Adipocyte (in vitro differentiated cells): Measurements from ENCODE around the gene RUFY2.
"Not testable (repeated sequence)": the region's sequence is repeated elsewhere in the genome, so short reads cannot be mapped to it uniquely, and the experiment has no call there.

ENCODE experiments used
- DNase-seq: peaks from one replicate; pipeline ENCODE4 v3.0.0-alpha.2; 2015; ENCODE audit warnings: low read depth
- H3K27me3 ChIP-seq: replicated peaks from 2 replicates; pipeline ENCODE4 v1.7.0; 2013; ENCODE audit warnings: mild to moderate bottlenecking, low read length, moderate library complexity; ENCODE audit not compliant: control insufficient read depth, insufficient read depth
- H3K36me3 ChIP-seq: 2 replicates; pipeline ENCODE4 v1.7.0; 2013; ENCODE audit warnings: low read length, mild to moderate bottlenecking, moderate library complexity; ENCODE audit not compliant: control insufficient read depth, insufficient read depth, severe bottlenecking
- H3K4me1 ChIP-seq: 2 replicates; pipeline ENCODE4 v1.7.0; 2013; ENCODE audit warnings: mild to moderate bottlenecking, low read length, moderate library complexity; ENCODE audit not compliant: control insufficient read depth, insufficient read depth
- H3K4me3 ChIP-seq: 2 replicates; pipeline ENCODE4 v1.7.0; 2013; ENCODE audit warnings: mild to moderate bottlenecking, low read length, moderate library complexity
- H3K9ac ChIP-seq: 2 replicates; pipeline ENCODE4 v1.7.0; 2013; ENCODE audit warnings: mild to moderate bottlenecking, low read length, moderate library complexity
- H3K9me3 ChIP-seq: 2 replicates; pipeline ENCODE4 v1.7.0; 2013; ENCODE audit warnings: mild to moderate bottlenecking, low read length, moderate library complexity; ENCODE audit not compliant: control insufficient read depth

The RUFY2 gene

DNA sequence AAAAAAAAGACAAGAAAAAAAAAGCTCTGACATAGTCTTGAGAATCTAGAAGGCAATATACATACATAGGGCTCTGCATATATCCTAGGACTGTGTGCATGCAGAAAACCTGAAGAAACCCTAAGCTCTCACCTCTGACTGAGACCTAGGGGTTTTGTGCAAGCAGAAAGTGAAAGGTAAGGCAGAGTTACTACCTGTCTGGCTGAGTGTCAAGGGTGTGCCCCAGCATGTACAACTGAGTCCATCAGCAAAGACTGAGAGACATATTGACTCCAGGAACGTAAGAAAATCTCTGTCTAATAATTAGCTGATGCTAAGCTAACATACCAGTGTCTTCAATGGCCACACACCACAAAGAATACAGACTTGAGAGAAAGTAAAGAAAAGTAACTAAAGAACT is 91.5 kb downstream of the RUFY2 start:
- Histone ChIP-seq H3K4me1 (no peaks in the 10 kb centered on the region), H3K9me3 (peaks cover 12% of the 10 kb centered on the region), H3K27me3 (no peaks in the 10 kb centered on the region), H3K9ac (no peak overlapping the region), H3K4me3 (no peak overlapping the region), H3K36me3 (no peaks in the 10 kb centered on the region)
- DNase-seq, result no peak

DNA sequence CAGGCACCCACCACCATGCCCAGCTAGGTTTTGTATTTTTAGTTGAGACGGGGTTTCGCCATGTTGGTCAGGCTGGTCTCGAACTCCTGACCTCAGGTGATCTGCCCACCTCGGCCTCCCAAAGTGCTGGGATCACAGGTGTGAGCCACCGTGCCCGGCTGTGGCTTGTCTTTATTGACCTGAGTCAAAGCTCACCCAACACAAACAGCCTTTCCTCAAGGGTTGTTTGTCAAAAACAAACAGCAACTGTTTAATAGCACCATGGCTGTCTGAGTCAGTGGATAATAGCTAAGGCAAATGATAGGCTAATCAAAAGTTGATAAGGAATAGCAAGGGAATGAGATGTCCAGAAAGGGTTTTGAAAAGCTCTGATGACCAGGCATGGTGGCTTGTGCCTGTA is 92.1 kb downstream of the RUFY2 start:
- not testable (repeated sequence) for H3K9ac ChIP-seq, H3K4me1 ChIP-seq, DNase-seq, H3K27me3 ChIP-seq, H3K36me3 ChIP-seq, H3K4me3 ChIP-seq
- peaks cover 12% of the 10 kb centered on the region for H3K9me3 ChIP-seq

DNA sequence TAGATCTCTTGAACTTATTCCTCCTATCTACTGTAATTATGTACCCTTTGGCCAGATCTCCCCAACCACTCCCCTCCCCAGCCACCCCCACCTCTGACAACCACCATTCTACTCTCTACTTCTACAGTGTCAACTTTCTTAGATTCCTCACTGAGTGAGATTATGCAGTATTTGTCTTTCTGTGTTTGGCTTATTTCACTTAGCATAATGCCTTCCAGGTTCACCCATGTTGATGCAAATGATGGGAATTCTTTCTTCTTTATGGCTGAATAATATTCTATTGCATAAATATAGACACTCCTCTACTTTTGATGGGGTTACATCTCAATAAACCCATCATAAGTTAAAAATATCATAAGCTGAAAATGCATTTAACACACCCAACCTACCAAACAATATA is 96.5 kb downstream of the RUFY2 start:
- no peak overlapping the region for H3K9ac ChIP-seq
- H3K4me1 ChIP-seq, result no peaks in the 10 kb centered on the region
- no peak for DNase-seq
- no peak overlapping the region for H3K4me3 ChIP-seq
- H3K9me3 ChIP-seq, result no peaks in the 10 kb centered on the region
- no peaks in the 10 kb centered on the region for H3K27me3 ChIP-seq
- H3K36me3 ChIP-seq, result no peaks in the 10 kb centered on the region

DNA sequence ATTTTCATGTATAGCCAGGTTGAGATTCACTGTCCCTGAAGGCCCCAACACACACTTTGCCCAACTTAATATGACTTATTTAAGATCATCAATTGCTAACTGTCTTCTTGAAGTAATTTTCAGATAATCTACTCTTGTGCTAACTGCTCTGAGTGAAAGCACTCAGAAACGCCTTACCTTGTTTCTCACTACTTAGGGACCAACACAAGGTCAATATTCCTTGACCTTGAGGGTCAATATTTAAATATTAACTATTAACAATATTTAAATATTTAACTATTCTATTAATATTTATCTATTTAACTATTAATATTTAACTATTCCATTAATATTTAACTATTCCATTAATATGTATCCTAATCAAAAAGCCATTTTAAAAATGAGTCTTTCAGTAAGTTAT is 101.2 kb downstream of the RUFY2 start:
- Histone ChIP-seq H3K4me3 (no peak overlapping the region), H3K9me3 (no peaks in the 10 kb centered on the region), H3K4me1 (peaks cover 9% of the 10 kb centered on the region), H3K27me3 (no peaks in the 10 kb centered on the region), H3K9ac (no peak overlapping the region), H3K36me3 (no peaks in the 10 kb centered on the region)
- no peak for DNase-seq

DNA sequence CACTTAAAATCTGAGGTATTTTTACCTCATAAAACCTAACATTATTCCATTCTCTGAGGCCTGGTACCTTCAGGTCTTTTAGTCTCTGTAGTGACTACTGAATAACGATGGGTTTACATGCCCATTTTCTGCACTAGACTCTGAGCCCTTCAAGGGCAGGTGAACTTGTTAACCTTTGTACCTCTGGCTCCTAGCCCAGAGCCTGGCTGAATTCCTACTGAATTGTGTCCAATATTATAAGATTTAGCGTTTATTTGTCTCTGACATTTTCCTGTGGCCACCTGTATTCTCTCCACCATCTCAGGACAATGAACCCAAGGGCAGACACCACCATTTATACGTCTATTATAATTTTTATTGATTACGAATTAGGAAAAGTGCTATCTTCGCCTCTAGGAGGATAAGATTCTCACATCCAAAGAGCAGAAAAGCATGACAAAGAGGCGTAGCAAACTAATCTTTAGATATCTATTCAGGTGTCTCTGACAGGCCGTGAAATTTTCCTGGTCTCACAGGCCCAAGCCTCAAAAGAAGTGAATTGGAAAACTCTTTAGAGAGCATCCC is 103.1 kb downstream of the RUFY2 start:
- peaks cover 9% of the 10 kb centered on the region for H3K4me1 ChIP-seq
- H3K4me3 ChIP-seq, result no peak overlapping the region
- no peak overlapping the region for H3K9ac ChIP-seq
- no peaks in the 10 kb centered on the region for H3K27me3 ChIP-seq
- no peak for DNase-seq
- no peaks in the 10 kb centered on the region for H3K9me3 ChIP-seq
- H3K36me3 ChIP-seq, result no peaks in the 10 kb centered on the region

DNA sequence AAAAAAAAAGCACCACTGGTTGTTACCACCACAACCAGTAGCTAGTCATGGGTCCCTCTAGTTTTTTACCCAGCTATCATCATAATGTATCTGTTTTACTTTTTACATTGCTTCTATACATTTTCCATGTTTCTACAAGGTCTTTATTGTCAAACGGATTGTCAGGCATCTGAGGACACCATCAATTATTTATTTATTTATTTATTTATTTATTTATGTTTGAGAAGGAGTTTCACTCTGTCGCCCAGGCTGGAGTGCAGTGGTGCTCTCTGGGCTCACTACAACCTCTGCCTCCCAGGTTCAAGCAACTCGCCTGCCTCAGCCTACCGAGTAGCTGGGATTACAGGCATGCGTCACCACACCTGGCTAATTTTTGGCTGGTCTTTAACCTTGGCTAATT is 104.2 kb downstream of the RUFY2 start:
- Histone ChIP-seq H3K4me3 (no peak overlapping the region), H3K4me1 (peaks cover 9% of the 10 kb centered on the region), H3K36me3 (no peaks in the 10 kb centered on the region), H3K9ac (no peak overlapping the region), H3K9me3 (no peaks in the 10 kb centered on the region), H3K27me3 (no peaks in the 10 kb centered on the region)
- DNase-seq, result no peak

DNA sequence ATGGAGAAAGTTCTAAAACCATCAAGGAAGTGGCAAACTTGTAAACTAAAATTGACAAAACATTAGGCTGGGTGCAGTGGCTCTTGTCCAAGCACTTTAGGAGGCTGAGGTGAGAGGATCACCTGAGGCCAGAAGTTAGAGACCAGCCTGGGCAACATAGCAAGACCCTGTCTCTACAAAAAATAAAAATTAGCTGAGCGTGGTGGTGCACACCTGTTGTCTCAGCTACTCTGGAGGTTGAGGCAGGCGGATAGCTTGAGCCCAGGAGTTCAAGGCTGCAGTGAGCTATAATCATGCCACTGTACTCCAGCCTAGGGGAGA is 104.6 kb downstream of the RUFY2 start:
- Histone ChIP-seq H3K27me3 (no peaks in the 10 kb centered on the region), H3K9ac (no peak overlapping the region), H3K36me3 (no peaks in the 10 kb centered on the region), H3K9me3 (no peaks in the 10 kb centered on the region), H3K4me3 (no peak overlapping the region), H3K4me1 (peaks cover 9% of the 10 kb centered on the region)
- no peak for DNase-seq

DNA sequence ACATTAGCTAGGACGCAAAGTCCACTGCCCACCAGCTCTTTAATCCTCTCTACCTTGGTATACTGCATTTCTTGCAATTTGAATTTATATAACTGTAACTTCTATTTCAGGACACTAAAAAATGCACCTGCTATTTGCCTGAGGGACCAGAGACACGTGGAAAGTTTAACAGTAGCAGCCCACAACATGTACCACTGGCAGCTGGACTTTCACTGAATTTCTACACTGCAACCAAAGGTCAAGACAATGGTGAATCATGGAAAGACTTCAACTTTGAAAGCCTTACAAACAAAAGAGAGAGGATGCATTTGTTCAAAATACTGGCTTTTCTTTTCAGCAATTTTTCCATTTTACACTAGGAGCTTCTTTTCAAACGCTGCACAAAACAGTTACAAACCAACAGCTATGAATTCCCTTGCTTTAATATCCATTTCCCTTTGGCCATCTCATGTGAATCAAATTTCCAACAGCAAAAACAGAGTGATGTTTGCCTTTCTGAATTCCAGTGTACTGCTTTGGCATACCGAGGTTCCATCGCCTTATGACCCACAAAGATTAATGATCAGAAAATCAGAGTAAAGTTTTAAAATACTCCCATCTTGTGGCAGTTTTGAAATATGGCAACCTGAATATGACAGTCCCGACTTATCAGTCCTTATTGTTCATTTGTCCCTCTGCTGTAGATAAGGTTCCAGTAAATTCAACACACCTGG is 105.1 kb downstream of the RUFY2 start:
- peak; percentile 83 for DNase-seq
- no peaks in the 10 kb centered on the region for H3K36me3 ChIP-seq
- H3K4me3 ChIP-seq, result peak overlapping the region; percentile 14

DNA sequence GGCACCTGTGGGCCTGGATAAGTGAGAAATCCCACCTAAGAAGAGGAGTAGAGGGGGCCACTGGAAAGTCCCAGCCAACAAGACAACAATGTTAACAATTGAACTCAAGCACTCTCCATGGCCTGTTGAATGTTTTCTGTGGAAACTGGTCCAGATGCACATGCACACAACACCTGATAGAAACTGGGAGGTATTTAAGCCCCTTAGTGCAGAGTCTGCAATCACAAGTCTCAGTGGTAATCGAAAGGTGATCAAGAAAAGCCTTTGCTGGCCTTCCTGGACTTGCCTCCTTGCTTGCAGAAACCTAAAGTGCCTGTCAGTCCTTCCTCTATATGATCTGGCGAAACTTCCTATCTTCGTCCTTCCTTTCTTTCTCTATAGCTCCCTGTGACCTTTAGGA is 105.8 kb downstream of the RUFY2 start:
- DNase-seq, result no peak
- no peaks in the 10 kb centered on the region for H3K27me3 ChIP-seq
- H3K9me3 ChIP-seq, result no peaks in the 10 kb centered on the region
- no peak overlapping the region for H3K9ac ChIP-seq
- H3K4me1 ChIP-seq, result peaks cover 20% of the 10 kb centered on the region
- no peak overlapping the region for H3K4me3 ChIP-seq
- H3K36me3 ChIP-seq, result no peaks in the 10 kb centered on the region

More for the DNA sequence above, 105.1 kb downstream of the RUFY2 start:
- Histone ChIP-seq H3K4me1 (peaks cover 13% of the 10 kb centered on the region), H3K9me3 (no peaks in the 10 kb centered on the region), H3K9ac (peak overlapping the region; percentile 6), H3K27me3 (no peaks in the 10 kb centered on the region)

DNA sequence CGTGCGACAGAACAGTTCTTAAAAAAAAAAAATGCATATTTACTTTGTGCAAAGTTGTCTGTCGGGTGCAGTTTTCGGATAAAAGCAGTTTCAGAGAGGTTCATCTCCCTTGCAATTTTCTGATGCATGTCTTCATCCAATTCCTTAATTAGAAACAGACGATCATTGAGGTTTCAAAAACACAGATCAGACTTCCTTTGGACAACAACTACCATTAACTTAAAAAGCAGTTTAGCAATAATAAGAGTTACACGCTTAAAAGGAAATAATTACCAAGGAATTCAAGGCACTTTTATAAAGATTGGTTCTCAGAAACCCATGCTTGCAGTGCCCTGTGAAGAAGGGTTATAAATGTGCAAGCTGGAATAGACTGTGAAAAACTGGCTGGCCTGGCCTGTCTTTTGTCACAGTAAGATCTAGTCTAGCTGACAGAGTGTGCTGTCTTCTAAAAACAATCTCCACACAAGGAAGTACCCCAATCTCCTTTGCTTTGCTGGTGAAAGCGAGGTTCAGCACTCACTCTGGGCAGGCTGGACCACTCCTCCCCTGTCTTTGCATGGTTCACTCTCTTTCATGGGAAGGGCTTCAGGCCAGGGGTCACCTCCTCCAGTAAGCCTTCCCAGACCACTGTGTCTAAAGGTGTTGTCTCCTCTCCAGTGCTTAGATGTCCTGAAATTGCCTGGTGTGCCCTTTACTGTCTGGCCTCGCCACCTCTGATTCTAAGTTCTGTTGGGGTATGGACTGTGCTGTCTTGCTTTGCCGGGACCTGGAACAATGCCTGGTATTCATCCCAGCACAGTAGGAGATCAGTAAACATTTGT is 110.0 kb downstream of the RUFY2 start:
- DNase-seq, result peak; percentile 69
- Histone ChIP-seq H3K36me3 (no peaks in the 10 kb centered on the region), H3K4me1 (peaks cover 21% of the 10 kb centered on the region), H3K27me3 (no peaks in the 10 kb centered on the region), H3K9me3 (no peaks in the 10 kb centered on the region), H3K4me3 (no peak overlapping the region), H3K9ac (peak overlapping the region; percentile 3)
